ENCODE data around the gene LPAR1. TPM values are rescaled to one million over a fixed set of nuclear protein-coding genes. Genes with fewer than 3 reads are reported as not detected.
A peak's percentile ranks its signal among the peaks of the same experiment; 100 is the strongest.

LPAR1 gene
- total RNA-seq, 1 donor from 2014 or later = 11.5 TPM

- H3K4me3 ChIP-seq (ENCODE audit: insufficient read depth, low read depth, low read length) = no peak overlapping the region
- no peak overlapping the region for H3K9ac ChIP-seq (ENCODE audit: low read length)
- no peaks in the 10 kb centered on the region for H3K36me3 Mint-ChIP-seq (ENCODE audit: low read depth, unreplicated experiment)
- H3K79me2 ChIP-seq (ENCODE audit: insufficient read depth, low read length) = peaks cover 3% of the 10 kb centered on the region
- no peaks in the 10 kb centered on the region for H3K9me3 Mint-ChIP-seq (ENCODE audit: unreplicated experiment)
- H3K4me3 Mint-ChIP-seq (ENCODE audit: unreplicated experiment) = no peak overlapping the region
- H4K20me1 ChIP-seq (ENCODE audit: insufficient read depth, low read length) = peaks cover 8% of the 10 kb centered on the region
- no peaks in the 10 kb centered on the region for H3K27me3 Mint-ChIP-seq (ENCODE audit: low read depth, unreplicated experiment)
- H3K4me1 Mint-ChIP-seq (ENCODE audit: low read depth, unreplicated experiment) = peaks cover 17% of the 10 kb centered on the region
- DNase-seq (ENCODE audit: low read depth) = no peak
- no peak overlapping the region for H3K4me2 ChIP-seq (ENCODE audit: low read length)
- no peak overlapping the region for H2AFZ ChIP-seq (ENCODE audit: low read depth, low read length)
- no peak for FAIRE-seq
- no peak overlapping the region for H3K27ac Mint-ChIP-seq (ENCODE audit: unreplicated experiment)
- H3K36me3 ChIP-seq (ENCODE audit: insufficient read depth, low read length) = no peaks in the 10 kb centered on the region
- no peaks in the 10 kb centered on the region for H3K27me3 ChIP-seq (ENCODE audit: insufficient read depth, low read length)
- no peak overlapping the region for H3K27ac ChIP-seq (ENCODE audit: low read depth, low read length)
- peaks cover 5% of the 10 kb centered on the region for H3K4me1 ChIP-seq (ENCODE audit: insufficient read depth, low read length)
- no peak for TF ChIP-seq EZH2 (IDR thresholded peaks at IDR 0.05; ENCODE audit: insufficient read depth, low read length)
- no peak for TF ChIP-seq CTCF (IDR thresholded peaks at IDR 0.05; ENCODE audit: insufficient read depth, low read depth, low read length)
- H3K9me3 ChIP-seq (ENCODE audit: insufficient read depth, low read depth, low read length) = no peaks in the 10 kb centered on the region
Measured at GRCh38 chr9:110979636-110980035, 58.6 kb downstream of the LPAR1 start.

GRCh38 chr9:110978516-110978915 lies 59.8 kb downstream of the LPAR1 start:
- Histone ChIP-seq H3K27me3 (ENCODE audit: insufficient read depth, low read length) (no peaks in the 10 kb centered on the region), H3K4me3 (ENCODE audit: insufficient read depth, low read depth, low read length) (no peak overlapping the region), H3K9me3 (ENCODE audit: insufficient read depth, low read depth, low read length) (no peaks in the 10 kb centered on the region), H4K20me1 (ENCODE audit: insufficient read depth, low read length) (peaks cover 8% of the 10 kb centered on the region), H2AFZ (ENCODE audit: low read depth, low read length) (no peak overlapping the region), H3K4me1 (ENCODE audit: insufficient read depth, low read length) (peaks cover 5% of the 10 kb centered on the region), H3K27ac (ENCODE audit: low read depth, low read length) (no peak overlapping the region), H3K36me3 (ENCODE audit: insufficient read depth, low read length) (no peaks in the 10 kb centered on the region), H3K79me2 (ENCODE audit: insufficient read depth, low read length) (peaks cover 3% of the 10 kb centered on the region), H3K4me2 (ENCODE audit: low read length) (no peak overlapping the region), H3K9ac (ENCODE audit: low read length) (no peak overlapping the region)
- H3K27ac Mint-ChIP-seq (ENCODE audit: unreplicated experiment) = no peak overlapping the region
- TF ChIP-seq EZH2 (IDR thresholded peaks at IDR 0.05; ENCODE audit: insufficient read depth, low read length) = no peak
- TF ChIP-seq CTCF (IDR thresholded peaks at IDR 0.05; ENCODE audit: insufficient read depth, low read depth, low read length) = no peak
- H3K36me3 Mint-ChIP-seq (ENCODE audit: low read depth, unreplicated experiment) = no peaks in the 10 kb centered on the region
- H3K4me3 Mint-ChIP-seq (ENCODE audit: unreplicated experiment) = no peak overlapping the region
- DNase-seq (ENCODE audit: low read depth) (no peak), FAIRE-seq (no peak)
- H3K4me1 Mint-ChIP-seq (ENCODE audit: low read depth, unreplicated experiment) = peaks cover 17% of the 10 kb centered on the region
- no peaks in the 10 kb centered on the region for H3K9me3 Mint-ChIP-seq (ENCODE audit: unreplicated experiment)
- no peaks in the 10 kb centered on the region for H3K27me3 Mint-ChIP-seq (ENCODE audit: low read depth, unreplicated experiment)

GRCh38 chr9:110977259-110977709 lies 61.0 kb downstream of the LPAR1 start:
- no peak overlapping the region for H3K4me2 ChIP-seq (ENCODE audit: low read length)
- no peaks in the 10 kb centered on the region for H3K27me3 ChIP-seq (ENCODE audit: insufficient read depth, low read length)
- DNase-seq (ENCODE audit: low read depth) (peak; percentile 80), FAIRE-seq (no peak)
- H3K9me3 ChIP-seq (ENCODE audit: insufficient read depth, low read depth, low read length) = no peaks in the 10 kb centered on the region
- no peaks in the 10 kb centered on the region for H3K36me3 ChIP-seq (ENCODE audit: insufficient read depth, low read length)
- H3K27me3 Mint-ChIP-seq (ENCODE audit: low read depth, unreplicated experiment) = no peaks in the 10 kb centered on the region
- peaks cover 5% of the 10 kb centered on the region for H3K4me1 ChIP-seq (ENCODE audit: insufficient read depth, low read length)
- peaks cover 17% of the 10 kb centered on the region for H3K4me1 Mint-ChIP-seq (ENCODE audit: low read depth, unreplicated experiment)
- no peak for TF ChIP-seq CTCF (IDR thresholded peaks at IDR 0.05; ENCODE audit: insufficient read depth, low read depth, low read length)
- TF ChIP-seq EZH2 (IDR thresholded peaks at IDR 0.05; ENCODE audit: insufficient read depth, low read length) = no peak
- no peak overlapping the region for H3K9ac ChIP-seq (ENCODE audit: low read length)
- H2AFZ ChIP-seq (ENCODE audit: low read depth, low read length) = no peak overlapping the region
- no peak overlapping the region for H3K4me3 Mint-ChIP-seq (ENCODE audit: unreplicated experiment)
- H3K4me3 ChIP-seq (ENCODE audit: insufficient read depth, low read depth, low read length) = no peak overlapping the region
- H3K27ac Mint-ChIP-seq (ENCODE audit: unreplicated experiment) = no peak overlapping the region
- H3K9me3 Mint-ChIP-seq (ENCODE audit: unreplicated experiment) = no peaks in the 10 kb centered on the region
- H3K27ac ChIP-seq (ENCODE audit: low read depth, low read length) = peak overlapping the region; percentile 1
- H3K79me2 ChIP-seq (ENCODE audit: insufficient read depth, low read length) = peaks cover 3% of the 10 kb centered on the region
- H4K20me1 ChIP-seq (ENCODE audit: insufficient read depth, low read length) = peaks cover 8% of the 10 kb centered on the region
- H3K36me3 Mint-ChIP-seq (ENCODE audit: low read depth, unreplicated experiment) = peaks cover 1% of the 10 kb centered on the region

Data from astrocyte (in vitro differentiated cells and primary cell).